ENCODE data around the gene BORCS5.

- TF ChIP-seq CTCF (IDR thresholded peaks at IDR 0.05) (no peak), POLR2A (IDR thresholded peaks at IDR 0.05) (no peak)
These were observed 99.8 kb downstream of the BORCS5 start for GRCh38 chr12:12456637-12457036.
